Testis (tissue), 2 donors: Measurements from ENCODE around the gene PTPRN2.

Experiments
- POLR2A ChIP-seq: fragments of 450-650 bp; IDR thresholded peaks from one replicate; pipeline ENCODE4 v1.6.1; 2017; ENCODE audit warnings: antibody characterized with exemption, mild to moderate bottlenecking, moderate library complexity
- TF ChIP-seq, protein P1 (sequence below), 3 experiments: fragments of 450-650 bp in 2 of 3; fragments of 200-600 bp in 1 of 3; sonication (generic) in 1 of 3; IDR thresholded peaks; one replicate each; pipeline ENCODE4 v1.5.1; 2016 to 2019; ENCODE audit warnings: antibody characterized with exemption in 3 of 3, mild to moderate bottlenecking in 2 of 3, moderate library complexity in 1 of 3

DNA sequence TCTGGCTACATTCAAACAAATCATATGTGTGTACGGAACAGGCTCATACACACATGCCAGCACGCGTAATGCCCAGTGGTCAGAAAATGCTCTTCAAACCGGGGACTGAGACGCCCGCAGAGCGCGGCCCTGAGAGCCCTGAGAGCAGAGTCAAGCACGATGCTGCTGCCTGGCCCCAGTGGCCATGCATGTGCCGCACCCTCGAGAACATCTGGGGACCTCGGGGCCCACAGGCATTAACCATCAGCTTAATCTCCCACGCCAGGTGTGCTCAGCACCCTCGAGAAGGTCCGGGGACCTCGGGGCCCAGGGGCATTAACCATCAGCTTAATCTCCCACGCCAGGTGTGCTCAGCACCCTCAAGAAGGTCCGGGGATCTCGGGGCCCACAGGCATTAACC lies 163.1 kb downstream of the PTPRN2 start:
- TF ChIP-seq, protein P1, sequence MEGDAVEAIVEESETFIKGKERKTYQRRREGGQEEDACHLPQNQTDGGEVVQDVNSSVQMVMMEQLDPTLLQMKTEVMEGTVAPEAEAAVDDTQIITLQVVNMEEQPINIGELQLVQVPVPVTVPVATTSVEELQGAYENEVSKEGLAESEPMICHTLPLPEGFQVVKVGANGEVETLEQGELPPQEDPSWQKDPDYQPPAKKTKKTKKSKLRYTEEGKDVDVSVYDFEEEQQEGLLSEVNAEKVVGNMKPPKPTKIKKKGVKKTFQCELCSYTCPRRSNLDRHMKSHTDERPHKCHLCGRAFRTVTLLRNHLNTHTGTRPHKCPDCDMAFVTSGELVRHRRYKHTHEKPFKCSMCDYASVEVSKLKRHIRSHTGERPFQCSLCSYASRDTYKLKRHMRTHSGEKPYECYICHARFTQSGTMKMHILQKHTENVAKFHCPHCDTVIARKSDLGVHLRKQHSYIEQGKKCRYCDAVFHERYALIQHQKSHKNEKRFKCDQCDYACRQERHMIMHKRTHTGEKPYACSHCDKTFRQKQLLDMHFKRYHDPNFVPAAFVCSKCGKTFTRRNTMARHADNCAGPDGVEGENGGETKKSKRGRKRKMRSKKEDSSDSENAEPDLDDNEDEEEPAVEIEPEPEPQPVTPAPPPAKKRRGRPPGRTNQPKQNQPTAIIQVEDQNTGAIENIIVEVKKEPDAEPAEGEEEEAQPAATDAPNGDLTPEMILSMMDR (IDR thresholded peaks at IDR 0.05): no peak
- no peak for TF ChIP-seq POLR2A
